Erythroblast (primary cell): ENCODE measurements around the gene RNU1-2.
"Not testable (repeated sequence)": the region's sequence is repeated elsewhere in the genome, so short reads cannot be mapped to it uniquely, and the experiment has no call there.

Experiments used
- DNase-seq, 2 experiments: peaks; one replicate each; lab custom pipeline; 2025; lab: John Stamatoyannopoulos, UW
- GATA1 ChIP-seq: IDR thresholded peaks from 2 replicates; pipeline ENCODE4 v1.6.1; 2011; ENCODE audit warnings: low read depth, mild to moderate bottlenecking, control low read depth, low read length, moderate library complexity
- POLR2A ChIP-seq: IDR thresholded peaks from 2 replicates; pipeline ENCODE4 v1.6.1; 2011; ENCODE audit warnings: mild to moderate bottlenecking, low read length

Gene RNU1-2

DNA sequence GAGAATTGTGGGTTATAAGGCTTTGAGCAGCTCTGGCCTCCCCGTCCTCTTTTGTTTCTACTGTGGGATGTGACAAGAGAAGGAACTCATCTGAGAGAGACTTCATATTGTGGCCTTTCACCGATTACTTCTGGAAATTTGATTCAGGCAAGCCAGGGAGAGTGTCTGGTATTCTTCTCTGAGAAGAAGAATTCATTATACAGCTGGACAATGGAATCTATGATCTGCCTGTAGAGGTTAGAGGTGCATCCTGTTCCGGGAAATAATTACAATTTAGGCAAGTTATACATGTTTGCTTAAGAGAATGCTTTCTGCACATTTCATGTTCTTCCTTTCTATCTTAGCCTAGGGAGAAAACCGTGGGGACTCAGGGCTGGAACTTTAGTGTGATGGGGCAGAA lies 12.8 kb upstream of the RNU1-2 start:
- no peak for DNase-seq
- TF ChIP-seq POLR2A (no peak), GATA1 (no peak)

DNA sequence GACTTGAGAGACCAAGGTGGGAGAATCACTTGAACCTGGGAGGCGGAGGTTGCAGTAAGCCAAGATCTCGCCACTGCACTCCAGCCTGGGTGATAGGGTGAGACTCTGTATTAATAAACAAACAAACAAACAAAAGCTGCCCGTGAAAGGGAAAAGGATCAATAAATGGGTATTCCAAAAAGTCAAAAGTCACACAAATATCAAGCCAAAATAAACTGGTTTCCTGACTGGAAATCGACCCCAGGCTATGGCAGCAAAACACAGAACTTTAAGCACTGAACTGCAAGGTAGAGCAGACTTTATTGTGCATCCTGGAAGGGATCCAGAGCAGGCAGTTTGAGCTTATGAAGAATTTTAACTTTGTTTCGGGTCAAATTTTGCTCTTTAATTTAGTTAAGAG lies 11.3 kb upstream of the RNU1-2 start:
- not testable (repeated sequence) for DNase-seq

DNA sequence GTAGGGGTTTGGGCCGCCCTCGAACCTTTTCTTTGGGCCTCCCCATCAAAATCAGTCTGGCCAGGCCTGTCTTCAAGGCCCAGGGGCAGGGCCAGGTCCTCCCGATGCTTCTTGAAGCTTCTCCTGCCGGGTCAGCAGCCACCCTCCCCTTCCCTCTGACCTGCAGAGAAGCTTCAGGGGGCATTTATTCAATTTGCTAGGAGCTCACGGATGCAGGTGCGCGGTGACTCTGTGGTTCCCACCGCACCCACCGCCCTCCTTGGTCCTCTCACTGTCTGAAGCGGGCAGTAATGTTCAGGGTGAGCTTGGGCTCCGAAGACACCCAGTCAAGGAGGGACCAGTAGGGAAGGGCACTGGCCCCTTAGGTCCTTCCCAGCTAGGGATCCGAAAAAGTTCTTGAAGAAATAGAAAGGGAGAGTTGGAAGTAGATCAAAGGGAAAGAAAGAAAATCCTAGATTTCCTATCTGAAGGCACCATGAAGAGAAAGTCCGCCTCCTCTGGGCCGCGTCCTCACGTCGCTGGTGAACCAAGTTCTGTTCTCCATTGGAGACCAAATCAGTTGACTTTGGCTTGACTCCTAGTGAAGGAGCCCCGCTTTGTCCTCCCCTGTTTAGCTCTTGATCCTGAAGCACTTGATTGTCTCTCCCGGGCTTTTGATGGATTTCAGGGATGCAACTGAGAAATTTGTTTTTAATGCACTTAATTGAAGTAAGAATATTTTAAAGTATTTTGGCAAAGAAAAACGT lies 8.7 kb upstream of the RNU1-2 start:
- no peak for DNase-seq
- no peak for TF ChIP-seq POLR2A
- TF ChIP-seq GATA1 = no peak

DNA sequence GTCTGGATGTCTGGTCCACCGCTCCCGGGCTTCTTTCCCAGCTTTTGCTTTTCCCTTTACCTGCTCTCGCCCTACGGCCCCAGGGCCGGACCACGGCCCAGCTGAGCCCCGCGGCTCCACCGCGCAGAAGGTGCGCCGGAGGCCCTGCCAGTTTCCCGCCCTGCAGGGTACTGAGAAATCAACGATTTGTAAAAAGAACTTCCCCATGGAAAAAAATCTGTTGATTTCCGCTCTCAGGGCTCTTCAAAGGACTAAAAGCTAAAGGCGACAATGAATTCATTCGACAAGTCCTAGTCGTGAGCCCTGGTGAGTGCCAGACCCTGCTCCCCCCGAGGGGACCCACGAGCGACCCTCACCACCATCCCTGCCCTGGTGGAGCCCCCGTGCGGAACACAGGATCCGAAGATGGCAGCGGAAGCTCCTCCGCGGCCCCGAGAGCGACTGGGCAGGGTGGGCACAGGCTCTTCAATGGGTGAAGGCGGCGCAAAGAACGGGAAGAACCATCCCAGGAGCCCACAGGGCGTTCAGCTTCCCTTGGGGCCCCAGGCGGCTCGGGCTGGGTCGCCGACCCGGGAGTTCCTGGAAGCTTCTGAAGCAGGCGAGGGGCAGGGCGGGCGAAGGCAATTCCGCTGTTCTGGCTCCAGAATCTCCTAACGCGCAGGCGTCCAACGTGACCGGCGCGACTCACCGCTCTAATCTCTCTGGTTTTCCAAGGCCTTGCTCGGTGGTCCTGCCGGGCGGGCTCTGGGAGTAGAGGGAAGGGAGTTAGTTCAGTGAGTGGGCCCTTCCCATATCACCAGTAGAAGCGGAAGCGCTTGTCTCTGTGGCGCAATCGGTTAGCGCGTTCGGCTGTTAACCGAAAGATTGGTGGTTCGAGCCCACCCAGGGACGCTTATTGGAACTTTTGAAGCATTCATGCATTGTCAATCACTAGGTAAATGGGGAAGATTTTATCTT lies 6.6 kb upstream of the RNU1-2 start:
- TF ChIP-seq GATA1 (no peak), POLR2A (no peak)
- DNase-seq = peak; percentile 36 to 39

DNA sequence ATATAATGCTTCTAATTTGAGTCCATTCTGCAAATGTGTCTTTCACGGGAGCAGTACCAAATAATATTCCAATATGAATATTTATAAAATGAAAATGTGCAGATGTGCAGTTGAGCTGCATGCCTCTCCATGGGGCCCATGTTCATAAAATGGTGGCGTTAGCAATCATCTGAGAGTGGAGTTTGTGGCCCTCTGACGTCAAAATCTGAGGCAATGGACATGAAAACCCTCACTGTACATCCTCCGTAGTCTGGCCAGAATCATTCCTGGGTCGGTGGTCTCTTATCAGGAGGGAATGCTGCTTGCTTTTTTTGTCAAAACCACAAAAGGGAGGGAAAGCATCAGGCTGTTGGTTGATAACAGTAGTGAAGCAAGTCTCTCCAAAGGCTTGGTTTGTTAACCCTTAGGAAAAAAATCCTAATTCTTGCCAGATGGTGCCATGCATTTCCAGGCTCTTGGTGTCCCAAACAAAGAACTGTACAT lies 5.2 kb upstream of the RNU1-2 start:
- DNase-seq = not testable (repeated sequence)

DNA sequence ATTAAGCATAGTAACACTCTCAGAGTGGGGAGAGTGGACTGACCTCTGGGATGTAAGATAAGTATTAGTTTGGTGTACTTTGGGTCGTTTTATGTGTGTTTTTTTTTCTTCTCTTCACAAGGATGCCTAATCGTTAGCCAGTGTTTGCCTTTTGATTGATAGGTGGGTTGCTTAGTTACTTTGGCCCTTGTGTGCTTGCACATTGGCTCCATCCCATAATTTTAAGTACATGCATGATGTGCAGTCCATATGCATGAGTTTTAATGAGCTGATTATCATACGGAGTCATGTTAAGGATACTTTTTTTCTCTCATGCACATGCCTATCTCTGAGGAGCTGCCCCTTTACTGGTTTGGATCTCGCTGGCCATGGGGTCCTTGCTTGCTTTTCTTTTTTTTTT lies 4.7 kb upstream of the RNU1-2 start:
- not testable (repeated sequence) for DNase-seq

DNA sequence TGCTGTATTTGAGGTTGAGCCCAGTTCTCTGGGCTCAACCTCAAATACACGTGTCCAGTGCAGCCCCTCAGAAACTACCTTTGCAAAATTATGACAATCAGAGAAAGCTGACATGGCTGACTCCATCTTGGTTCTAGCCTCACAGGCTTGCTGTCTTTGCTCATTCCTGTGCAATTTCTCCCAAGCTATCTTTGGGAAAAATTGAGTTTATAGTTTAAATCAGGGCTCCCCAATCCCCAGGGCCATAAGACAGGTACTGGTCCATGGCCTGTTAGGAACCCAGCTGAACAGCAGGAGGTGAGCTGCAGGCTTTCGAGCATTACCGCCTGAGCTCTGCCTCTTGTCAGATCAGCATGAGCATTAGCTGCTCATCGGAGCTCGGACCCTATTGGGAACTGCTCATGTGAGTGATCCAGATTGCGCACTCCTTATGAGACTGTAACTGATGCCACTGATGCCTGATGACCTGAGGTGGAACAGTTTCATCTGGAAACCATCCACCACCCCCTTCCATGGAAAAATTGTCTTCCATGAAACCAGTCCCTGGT lies 2.7 kb upstream of the RNU1-2 start:
- not testable (repeated sequence) for DNase-seq

DNA sequence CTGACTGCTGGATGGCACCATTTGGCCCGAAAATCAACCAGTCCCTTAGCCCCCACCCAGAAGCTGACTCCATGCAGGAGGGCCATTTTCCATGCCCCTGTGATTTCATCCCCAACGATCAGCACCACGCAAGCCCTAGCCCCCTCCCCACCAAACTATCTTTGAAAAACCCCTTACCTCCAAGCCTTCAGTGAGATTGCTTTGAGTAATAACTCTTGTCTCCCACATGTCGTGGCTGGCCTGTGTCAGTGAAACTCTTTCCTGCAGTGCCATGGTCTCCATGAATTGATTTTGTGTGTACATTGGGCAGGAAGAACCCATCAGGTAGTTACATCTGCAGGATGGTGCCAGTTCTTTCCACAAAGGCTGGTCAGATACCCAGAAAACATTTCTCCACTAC lies 2.0 kb upstream of the RNU1-2 start:
- not testable (repeated sequence) for DNase-seq

DNA sequence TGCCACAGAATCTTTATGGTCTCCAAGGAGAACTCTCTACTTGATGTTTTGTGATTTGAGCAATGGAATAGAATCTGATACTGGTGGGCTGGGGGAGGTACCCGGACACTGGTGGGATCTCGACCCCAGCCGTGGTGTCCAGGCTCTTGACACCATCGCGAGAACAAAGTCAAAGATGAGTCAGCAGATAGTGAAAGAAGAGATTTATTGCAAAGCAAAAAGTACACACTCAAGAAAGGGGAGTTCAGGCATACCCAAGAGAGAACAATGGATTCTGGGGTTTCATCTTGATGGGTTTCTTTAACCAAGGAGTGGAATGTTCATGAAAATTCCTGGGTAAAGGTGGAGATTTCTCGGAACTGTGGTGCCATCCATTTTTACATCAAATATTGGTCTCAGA lies 1.4 kb upstream of the RNU1-2 start:
- DNase-seq = not testable (repeated sequence)

DNA sequence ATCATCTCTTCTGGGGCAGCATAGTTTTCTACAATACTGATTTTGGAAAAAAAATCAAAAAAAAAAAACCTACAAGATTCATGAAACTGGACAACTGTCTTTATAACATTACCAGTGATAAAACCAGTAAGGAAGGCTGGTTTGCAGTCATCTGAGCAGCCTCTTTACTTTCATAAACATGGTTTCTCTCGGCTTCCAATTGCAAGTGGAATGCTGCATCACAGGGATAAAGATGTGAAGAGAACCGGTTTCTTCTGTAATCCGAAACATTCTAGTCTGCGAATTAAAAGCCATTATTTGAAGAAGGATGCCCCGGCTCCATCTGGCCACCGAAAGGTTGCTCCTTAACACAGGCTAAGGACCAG lies 565 bp upstream of the RNU1-2 start:
- DNase-seq = not testable (repeated sequence)

DNA sequence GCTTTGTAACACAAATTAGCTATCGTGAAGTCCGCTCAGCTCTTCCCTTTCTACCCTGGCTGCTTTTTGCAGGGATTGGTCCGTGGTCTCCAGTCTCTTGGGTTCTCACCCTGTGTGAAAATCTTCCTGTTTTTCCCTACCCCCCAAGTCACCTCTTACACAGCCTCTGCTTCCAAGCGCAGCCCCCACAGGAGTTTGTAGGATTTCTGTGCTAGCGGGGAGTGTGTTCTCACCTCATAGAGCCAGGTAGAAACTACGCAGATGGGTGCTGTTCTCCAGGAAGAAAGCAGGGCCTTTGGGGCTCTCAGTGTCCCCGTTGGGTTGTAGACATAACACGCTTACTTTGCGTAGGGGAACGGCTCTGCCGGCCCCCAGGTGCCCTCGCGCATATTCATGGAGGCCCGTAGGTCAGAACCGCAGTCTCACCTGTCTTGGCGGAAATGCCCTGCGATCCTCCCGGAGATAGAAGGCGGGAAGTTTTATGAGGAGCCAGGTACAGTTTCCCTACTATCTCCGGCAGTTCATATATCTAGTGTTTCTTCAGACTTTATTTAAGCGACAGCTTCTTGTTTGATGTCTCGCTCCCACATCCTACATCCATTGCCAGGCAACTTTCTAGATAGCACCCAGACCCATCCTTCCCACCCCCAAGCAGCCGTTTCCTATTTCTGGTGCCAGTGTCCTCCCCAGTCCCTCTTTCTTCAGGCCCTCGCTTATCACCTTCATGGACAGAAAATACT lies 706 bp downstream of the RNU1-2 start:
- TF ChIP-seq POLR2A = peak; percentile 92

DNA sequence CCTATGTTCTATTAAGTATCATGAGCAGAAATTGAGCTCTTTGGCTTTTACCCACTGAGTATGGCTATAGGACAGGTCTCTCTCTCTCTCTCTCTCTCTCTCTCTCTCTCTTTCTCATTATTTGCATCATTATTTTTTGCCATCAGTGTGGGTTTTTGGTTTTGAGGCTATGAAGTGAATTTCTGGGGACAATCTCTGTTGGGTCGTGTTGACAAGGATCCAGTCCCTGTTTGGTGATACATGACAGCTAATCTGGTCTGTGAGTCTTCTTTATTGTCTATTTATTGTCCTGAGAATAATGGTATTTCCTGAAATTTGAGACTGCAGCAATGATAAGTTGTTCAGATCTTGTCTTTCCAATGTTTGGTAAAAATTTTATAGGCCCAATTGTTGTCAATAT lies 1.9 kb downstream of the RNU1-2 start:
- DNase-seq = not testable (repeated sequence)

More for the DNA sequence above, 706 bp downstream of the RNU1-2 start:
- DNase-seq = peak; percentile 77 to 85

DNA sequence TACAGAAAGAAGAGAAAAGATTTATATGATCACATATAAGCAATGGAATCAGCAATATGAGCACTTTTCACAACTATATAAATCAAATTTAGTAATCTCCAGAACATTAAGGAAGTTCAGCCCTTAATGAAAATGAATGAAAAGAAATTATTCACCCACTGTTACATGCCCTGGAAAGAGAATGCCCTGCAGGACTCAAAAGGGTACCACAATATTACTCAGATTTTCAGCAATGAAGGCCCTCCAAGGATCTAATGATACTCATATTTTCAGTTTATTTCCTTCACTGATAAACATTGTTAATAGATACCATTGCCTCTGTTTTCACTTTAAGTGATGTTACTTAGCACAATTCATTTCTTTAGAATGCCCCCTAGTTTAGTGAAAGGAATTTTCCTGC lies 2.5 kb downstream of the RNU1-2 start:
- not testable (repeated sequence) for DNase-seq

DNA sequence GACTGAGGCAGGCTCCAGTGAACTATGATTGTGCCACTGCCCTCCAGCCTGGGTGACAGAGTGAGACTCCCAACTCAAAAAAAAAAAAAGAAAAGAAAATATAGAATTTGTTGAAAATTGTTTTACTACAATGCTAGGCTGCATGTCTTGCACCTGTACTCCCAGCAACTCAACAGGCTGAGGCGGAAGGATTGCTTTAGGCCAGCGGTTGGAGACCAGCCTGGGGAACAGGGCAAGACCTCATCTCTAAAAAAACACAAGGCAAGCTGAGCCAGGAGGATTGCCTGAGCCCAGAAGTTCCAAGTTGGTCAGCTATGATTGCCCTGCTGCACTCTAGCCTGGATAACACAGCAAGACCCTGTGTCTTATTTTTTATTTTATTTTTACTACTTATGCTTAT lies 3.2 kb downstream of the RNU1-2 start:
- not testable (repeated sequence) for DNase-seq

DNA sequence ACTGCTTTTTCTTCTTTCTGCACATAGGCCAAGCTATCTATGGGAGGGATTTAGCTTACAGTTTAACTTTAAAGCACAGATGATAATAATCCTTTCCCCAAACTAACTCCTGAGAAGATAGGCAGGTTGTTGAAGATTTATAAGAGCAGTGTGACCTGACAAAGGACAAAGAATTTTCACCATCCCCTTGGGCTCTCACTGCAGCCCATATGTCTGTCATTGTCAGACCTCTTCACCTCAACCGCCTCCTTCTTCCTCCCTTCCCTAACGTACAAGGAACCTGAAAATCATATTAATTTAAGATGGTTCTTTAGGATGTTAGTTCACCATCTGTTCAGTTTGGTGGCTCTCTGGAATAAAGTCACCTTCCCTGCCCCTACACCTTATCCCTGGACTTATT lies 5.0 kb downstream of the RNU1-2 start:
- no peak for TF ChIP-seq POLR2A
- TF ChIP-seq GATA1 = no peak
- DNase-seq = no peak

DNA sequence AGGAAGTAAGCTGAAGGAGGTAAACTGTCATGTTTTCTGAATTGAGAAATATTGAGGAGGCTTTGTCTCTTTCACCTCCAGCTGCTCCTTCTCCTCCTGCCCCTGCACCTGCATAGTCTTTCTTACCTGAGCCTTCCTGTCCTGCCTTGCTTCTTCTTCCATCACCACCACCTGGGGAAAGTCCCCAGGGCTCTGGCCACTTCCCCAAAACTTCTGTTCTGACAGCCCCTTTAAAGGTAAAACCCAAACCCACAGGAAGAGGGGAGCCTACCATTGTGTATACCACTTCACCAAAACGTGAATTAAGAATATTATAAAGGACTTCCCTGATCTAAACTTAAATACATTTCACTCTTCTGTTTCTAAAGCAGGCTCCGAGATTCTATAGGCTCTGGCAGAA lies 5.6 kb downstream of the RNU1-2 start:
- DNase-seq = not testable (repeated sequence)
